ENCODE data around the gene EDIL3.

- TF ChIP-seq CTCF (IDR thresholded peaks at IDR 0.05 in 4 of 5, conservative IDR thresholded peaks at IDR 0.05 in 1 of 5): no peak
- no peak for TF ChIP-seq POLR2A (IDR thresholded peaks at IDR 0.05)
Observed at GRCh38 chr5:84393969-84394368, 9.3 kb upstream of the EDIL3 start.
